H9 (cell line): Measurements from ENCODE around the gene SPECC1. TPM values are rescaled to one million over a fixed set of nuclear protein-coding genes. Genes with fewer than 3 reads are reported as not detected.

Experiments used
- DNase-seq: peaks from one replicate; pipeline ENCODE4 v3.0.0-alpha.2; 2017
- H2AFZ ChIP-seq: one replicate; pipeline ENCODE4 v1.6.1; 2013; ENCODE audit warnings: mild to moderate bottlenecking, low read length, control low read depth, moderate library complexity
- H2AK5ac ChIP-seq: 2 replicates; pipeline ENCODE4 v1.6.1; 2013; ENCODE audit warnings: low read length, control low read depth, mixed read lengths; ENCODE audit not compliant: insufficient read length
- H2BK120ac ChIP-seq: one replicate; pipeline ENCODE4 v1.6.1; 2013; ENCODE audit warnings: low read depth, mild to moderate bottlenecking, low read length, control low read depth, inconsistent platforms; ENCODE audit not compliant: poor library complexity, severe bottlenecking
- H2BK12ac ChIP-seq: 2 replicates; pipeline ENCODE4 v1.6.1; 2013; ENCODE audit warnings: low read length, control low read depth, mixed read lengths, low read depth; ENCODE audit not compliant: insufficient read length
- H2BK15ac ChIP-seq: 2 replicates; pipeline ENCODE4 v1.6.1; 2013; ENCODE audit warnings: low read depth, low read length, control low read depth
- H2BK20ac ChIP-seq: one replicate; pipeline ENCODE4 v1.6.1; 2013; ENCODE audit warnings: low read depth, mild to moderate bottlenecking, low read length, control low read depth, inconsistent platforms; ENCODE audit not compliant: poor library complexity, severe bottlenecking
- H2BK5ac ChIP-seq: 2 replicates; pipeline ENCODE4 v1.6.1; 2013; ENCODE audit warnings: low read length, control low read depth, mixed read lengths; ENCODE audit not compliant: insufficient read length
- H3K14ac ChIP-seq: 2 replicates; pipeline ENCODE4 v1.6.1; 2013; ENCODE audit warnings: low read length, control low read depth; ENCODE audit not compliant: insufficient read depth
- H3K18ac ChIP-seq: 2 replicates; pipeline ENCODE4 v1.6.1; 2013; ENCODE audit warnings: low read depth, mild to moderate bottlenecking, mixed read lengths, low read length, control low read depth; ENCODE audit not compliant: insufficient read length
- H3K23ac ChIP-seq: 2 replicates; pipeline ENCODE4 v1.6.1; 2013; ENCODE audit warnings: low read length, control low read depth, mixed read lengths, low read depth; ENCODE audit not compliant: insufficient read length
- H3K23me2 ChIP-seq: 2 replicates; pipeline ENCODE4 v1.6.1; 2013; ENCODE audit warnings: low read depth, mild to moderate bottlenecking, mixed read lengths, low read length, control low read depth; ENCODE audit not compliant: insufficient read length, poor library complexity, severe bottlenecking
- H3K27ac ChIP-seq: 2 replicates; pipeline ENCODE4 v1.5.1; 2013; ENCODE audit warnings: low read length, control low read depth, mixed read lengths, low read depth; ENCODE audit not compliant: insufficient read length
- H3K27me3 ChIP-seq: 2 replicates; pipeline ENCODE4 v1.6.1; 2013; ENCODE audit warnings: low read length, control low read depth, inconsistent platforms; ENCODE audit not compliant: insufficient read depth
- H3K4ac ChIP-seq: 2 replicates; pipeline ENCODE4 v1.6.1; 2013; ENCODE audit warnings: low read depth, mild to moderate bottlenecking, control low read depth, inconsistent platforms, low read length, moderate library complexity
- H3K4me1 ChIP-seq: 2 replicates; pipeline ENCODE4 v1.6.1; 2013; ENCODE audit warnings: low read length, control low read depth, inconsistent platforms; ENCODE audit not compliant: insufficient read depth
- H3K4me2 ChIP-seq: 2 replicates; pipeline ENCODE4 v1.6.1; 2013; ENCODE audit warnings: low read length, control low read depth, mixed read lengths; ENCODE audit not compliant: insufficient read length, insufficient read depth
- H3K56ac ChIP-seq: 2 replicates; pipeline ENCODE4 v1.6.1; 2013; ENCODE audit warnings: low read depth, mild to moderate bottlenecking, mixed read lengths, low read length, control low read depth; ENCODE audit not compliant: insufficient read length
- H3K79me1 ChIP-seq: 2 replicates; pipeline ENCODE4 v1.6.1; 2013; ENCODE audit warnings: low read depth, mild to moderate bottlenecking, moderate library complexity, low read length, control low read depth, inconsistent platforms; ENCODE audit not compliant: insufficient read depth, poor library complexity, severe bottlenecking
- H3K79me2 ChIP-seq: 2 replicates; pipeline ENCODE4 v1.6.1; 2013; ENCODE audit warnings: low read length, control low read depth, inconsistent platforms; ENCODE audit not compliant: insufficient read depth
- H3K9ac ChIP-seq: 2 replicates; pipeline ENCODE4 v1.6.1; 2013; ENCODE audit warnings: low read length, control low read depth, mixed read lengths; ENCODE audit not compliant: insufficient read length; ENCODE audit errors: extremely low read depth
- H3K9me3 ChIP-seq: one replicate; pipeline ENCODE4 v1.6.1; 2013; ENCODE audit warnings: low read depth, low read length, inconsistent platforms; ENCODE audit not compliant: control insufficient read depth
- H3T11ph ChIP-seq: one replicate; pipeline ENCODE4 v1.6.1; 2013; ENCODE audit warnings: mild to moderate bottlenecking, low read length, control low read depth, inconsistent platforms
- H4K20me1 ChIP-seq: one replicate; pipeline ENCODE4 v1.6.1; 2013; ENCODE audit not compliant: control insufficient read depth, insufficient read length, insufficient read depth
- H4K5ac ChIP-seq: 2 replicates; pipeline ENCODE4 v1.6.1; 2013; ENCODE audit warnings: low read depth, mild to moderate bottlenecking, mixed read lengths, low read length, control low read depth; ENCODE audit not compliant: insufficient read length
- H4K8ac ChIP-seq: replicated peaks from 2 replicates; pipeline ENCODE4 v1.6.1; 2013; ENCODE audit warnings: low read length, control low read depth, mixed read lengths, low read depth; ENCODE audit not compliant: insufficient read length
- H4K91ac ChIP-seq: 2 replicates; pipeline ENCODE4 v1.6.1; 2013; ENCODE audit warnings: low read depth, mild to moderate bottlenecking, moderate library complexity, mixed read lengths, low read length, control low read depth; ENCODE audit not compliant: insufficient read length
- H3K27ac Mint-ChIP-seq, 3 experiments: 2 replicates in 2 of 3; 3 replicates in 1 of 3; pipeline ENCODE4 v1.8.0; 2020 to 2021; ENCODE audit warnings: mixed read lengths in 3 of 3, mild to moderate bottlenecking in 1 of 3, moderate library complexity in 1 of 3
- H3K27me3 Mint-ChIP-seq: 2 replicates; pipeline ENCODE4 v1.8.0; 2021; ENCODE audit warnings: low read depth, mild to moderate bottlenecking, moderate library complexity, mixed read lengths
- H3K36me3 Mint-ChIP-seq, 3 experiments: 2 replicates in 2 of 3; 3 replicates in 1 of 3; pipeline ENCODE4 v1.8.0; 2020 to 2021; ENCODE audit warnings: low read depth in 3 of 3, mixed read lengths in 3 of 3; ENCODE audit not compliant: insufficient read depth in 1 of 3
- H3K4me1 Mint-ChIP-seq, 2 experiments: 2 replicates each; pipeline ENCODE4 v1.8.0; 2020; ENCODE audit warnings: mixed read lengths in 2 of 2
- H3K4me3 Mint-ChIP-seq, 2 experiments: 2 replicates in 1 of 2; 3 replicates in 1 of 2; pipeline ENCODE4 v1.8.0; 2020 to 2021; ENCODE audit warnings: mild to moderate bottlenecking in 2 of 2, mixed read lengths in 2 of 2, moderate library complexity in 1 of 2
- H3K9me3 Mint-ChIP-seq, 2 experiments: 2 replicates in 1 of 2; 3 replicates in 1 of 2; pipeline ENCODE4 v1.8.0; 2020; ENCODE audit warnings: mild to moderate bottlenecking in 2 of 2, mixed read lengths in 2 of 2, moderate library complexity in 1 of 2
- WGBS: extraction: QIAGEN DNeasy Blood & Tissue Kit; methylation state at CpG from one replicate; pipeline ENCODE4 v1.1.7; 2013; ENCODE audit warnings: missing lambda C conversion rate, low lambda C conversion rate, mixed read lengths; ENCODE audit not compliant: insufficient read length; ENCODE audit errors: extremely low coverage; 5-methylcytosine and 5-hydroxymethylcytosine counted together
- total RNA-seq: library from RNA; stranded (reverse); gene quantifications from 2 replicates; pipeline ENCODE4 v1.2.1, GENCODE V29; 2021
- TF ChIP-seq, protein P1 (sequence below): fragments of 200-600 bp; sonication (generic); conservative IDR thresholded peaks from 3 replicates; pipeline ENCODE4 v1.8.0; 2021; ENCODE audit warnings: antibody characterized with exemption, mild to moderate bottlenecking

SPECC1 gene
- total RNA-seq, 1 experiment from 2014 or later = 65.7 TPM

DNA sequence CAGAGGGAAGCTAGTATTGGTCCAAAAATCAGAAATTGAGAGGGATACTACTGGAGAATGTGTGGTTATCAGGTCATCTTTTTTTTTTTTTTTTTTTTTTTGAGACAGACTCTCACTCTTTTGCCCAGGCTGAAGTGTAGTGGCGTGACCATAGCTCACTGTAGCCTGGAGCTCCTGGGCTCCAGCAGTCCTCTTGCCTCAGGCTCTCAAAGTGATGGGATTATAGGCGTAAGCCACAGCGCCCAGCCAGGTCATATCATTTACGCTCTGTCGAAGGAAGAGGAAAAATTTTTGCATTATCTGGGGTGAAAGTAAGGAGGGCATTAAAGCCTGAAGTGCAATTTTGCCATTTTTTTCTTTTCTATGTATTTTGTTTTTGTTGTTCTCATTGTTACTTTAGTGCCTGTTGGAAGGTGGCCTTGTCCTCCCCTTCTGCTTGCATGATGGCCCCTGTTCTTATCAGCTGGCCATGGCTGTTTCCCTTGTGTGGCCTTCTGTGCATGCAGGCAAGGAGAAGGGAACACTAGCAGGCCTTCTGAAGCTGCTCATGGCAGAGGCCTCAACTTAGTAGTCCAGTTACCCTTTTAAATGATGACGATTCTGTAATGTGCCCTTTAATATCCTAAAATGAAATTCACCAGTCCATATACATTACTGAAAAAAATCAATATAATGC, 118.3 kb downstream of the SPECC1 start:
- no peak overlapping the region for H4K5ac ChIP-seq
- Mint-ChIP-seq H3K36me3 (peaks cover 14 to 23% (median 15%) of the 10 kb centered on the region in 3 experiments), H3K27me3 (peaks cover 2% of the 10 kb centered on the region; the same call in 1 of the 2 replicates), H3K4me3 (no peak overlapping the region), H3K27ac (no peak overlapping the region), H3K9me3 (peaks cover 27 to 29% of the 10 kb centered on the region in 2 experiments), H3K4me1 (peaks cover 6 to 7% of the 10 kb centered on the region in 2 experiments; a peak in 3 of 4 replicates)
- no peak overlapping the region for H3K4ac ChIP-seq
- no peaks in the 10 kb centered on the region for H3K27me3 ChIP-seq
- no peaks in the 10 kb centered on the region for H3K23me2 ChIP-seq
- H4K8ac ChIP-seq = no peak overlapping the region
- no peak overlapping the region for H3K4me2 ChIP-seq
- no peak overlapping the region for H3K27ac ChIP-seq
- no peak overlapping the region for H2AFZ ChIP-seq
- no peaks in the 10 kb centered on the region for H3K4me1 ChIP-seq
- no peaks in the 10 kb centered on the region for H3K79me2 ChIP-seq
- no peaks in the 10 kb centered on the region for H3K9me3 ChIP-seq
- DNase-seq = no peak
- TF ChIP-seq, protein P1, sequence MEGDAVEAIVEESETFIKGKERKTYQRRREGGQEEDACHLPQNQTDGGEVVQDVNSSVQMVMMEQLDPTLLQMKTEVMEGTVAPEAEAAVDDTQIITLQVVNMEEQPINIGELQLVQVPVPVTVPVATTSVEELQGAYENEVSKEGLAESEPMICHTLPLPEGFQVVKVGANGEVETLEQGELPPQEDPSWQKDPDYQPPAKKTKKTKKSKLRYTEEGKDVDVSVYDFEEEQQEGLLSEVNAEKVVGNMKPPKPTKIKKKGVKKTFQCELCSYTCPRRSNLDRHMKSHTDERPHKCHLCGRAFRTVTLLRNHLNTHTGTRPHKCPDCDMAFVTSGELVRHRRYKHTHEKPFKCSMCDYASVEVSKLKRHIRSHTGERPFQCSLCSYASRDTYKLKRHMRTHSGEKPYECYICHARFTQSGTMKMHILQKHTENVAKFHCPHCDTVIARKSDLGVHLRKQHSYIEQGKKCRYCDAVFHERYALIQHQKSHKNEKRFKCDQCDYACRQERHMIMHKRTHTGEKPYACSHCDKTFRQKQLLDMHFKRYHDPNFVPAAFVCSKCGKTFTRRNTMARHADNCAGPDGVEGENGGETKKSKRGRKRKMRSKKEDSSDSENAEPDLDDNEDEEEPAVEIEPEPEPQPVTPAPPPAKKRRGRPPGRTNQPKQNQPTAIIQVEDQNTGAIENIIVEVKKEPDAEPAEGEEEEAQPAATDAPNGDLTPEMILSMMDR = no peak
- H2BK5ac ChIP-seq = no peak overlapping the region
- no peaks in the 10 kb centered on the region for H3K79me1 ChIP-seq
- H3K23ac ChIP-seq = no peak overlapping the region
- no peak overlapping the region for H3K56ac ChIP-seq
- H3K9ac ChIP-seq = no peak overlapping the region
- no peak overlapping the region for H2BK120ac ChIP-seq
- H2BK20ac ChIP-seq = no peak overlapping the region
- no peak overlapping the region for H2BK12ac ChIP-seq
- no peak overlapping the region for H3K18ac ChIP-seq
- no peak overlapping the region for H2AK5ac ChIP-seq
- no peak overlapping the region for H4K91ac ChIP-seq
- H4K20me1 ChIP-seq = no peaks in the 10 kb centered on the region
- no peak overlapping the region for H3T11ph ChIP-seq
- no peak overlapping the region for H3K14ac ChIP-seq
- no CpG with 5 or more reads among the region's 6 CpGs for WGBS
- H2BK15ac ChIP-seq = no peak overlapping the region
